Dedifferentiated amniotic fluid mesenchymal stem cell (primary cell): ENCODE measurements around the gene KCNJ5.

Experiments
- DNase-seq: peaks from one replicate; pipeline ENCODE4 v3.0.0-alpha.2; 2016; ENCODE audit errors: extremely low spot score

The KCNJ5 gene

GRCh38 chr11:128890543-128891368 lies at the start of gene KCNJ5:
TSS of gene KCNJ5 (plus strand) at chr11:128891356. CDS start at chr11:128911274, 19,918 bp downstream.
- no peak for DNase-seq

DNA sequence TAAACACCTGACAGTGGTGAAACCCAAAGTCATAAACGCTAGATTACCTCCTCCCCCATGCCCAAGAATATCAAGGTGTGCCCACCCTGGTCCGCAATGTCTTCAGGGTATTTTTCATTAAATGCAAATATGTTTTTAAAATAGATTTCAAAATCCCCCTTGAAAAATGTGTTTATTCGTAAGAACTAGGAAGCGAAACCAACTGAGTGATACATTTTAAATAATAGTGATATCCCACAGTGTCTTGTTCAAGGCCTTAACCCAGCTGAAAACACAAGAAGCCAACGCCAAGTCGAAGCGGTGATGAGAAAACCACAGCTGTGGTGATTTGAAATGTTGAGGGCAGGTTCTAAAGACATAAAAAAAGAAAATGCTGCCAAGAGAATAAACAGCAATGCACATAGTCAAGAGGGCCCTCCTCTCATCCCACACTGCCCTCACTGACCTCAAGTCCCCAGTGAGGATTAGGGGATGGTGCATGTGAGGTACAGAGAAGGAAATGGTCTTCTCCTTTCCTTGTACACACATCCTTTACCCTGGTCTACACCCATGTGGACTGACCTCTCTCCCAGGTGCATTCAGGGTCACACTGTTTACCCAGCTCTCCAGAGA lies 49.6 kb upstream of the KCNJ5 start:
- no peak for DNase-seq

DNA sequence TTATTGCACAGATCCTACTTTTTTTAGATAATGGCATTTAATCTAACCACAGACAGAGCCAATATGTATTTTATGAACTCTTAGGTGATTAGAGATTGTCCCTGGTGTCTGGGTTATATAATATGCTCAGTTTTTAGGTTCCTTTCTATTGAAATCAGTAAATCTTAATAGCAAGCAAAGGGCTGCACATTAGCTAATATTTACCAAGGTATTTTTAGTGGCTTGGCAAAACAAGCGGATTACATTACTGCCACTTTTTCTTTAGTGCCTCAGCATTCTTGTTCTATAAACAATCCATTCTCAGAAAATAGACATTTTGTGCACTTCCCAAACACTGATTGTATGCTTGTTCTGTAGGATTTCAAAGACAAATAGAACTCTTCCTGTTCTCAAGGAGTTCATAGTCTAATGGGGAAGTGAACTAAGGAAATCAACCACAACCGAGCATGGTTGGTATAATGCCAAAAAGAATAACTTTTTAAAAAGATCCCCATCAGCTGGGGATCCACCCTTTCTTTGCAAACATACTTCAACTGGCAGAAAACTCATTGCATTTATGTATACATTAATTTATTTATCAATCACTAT lies 47.9 kb upstream of the KCNJ5 start:
- DNase-seq, result no peak

DNA sequence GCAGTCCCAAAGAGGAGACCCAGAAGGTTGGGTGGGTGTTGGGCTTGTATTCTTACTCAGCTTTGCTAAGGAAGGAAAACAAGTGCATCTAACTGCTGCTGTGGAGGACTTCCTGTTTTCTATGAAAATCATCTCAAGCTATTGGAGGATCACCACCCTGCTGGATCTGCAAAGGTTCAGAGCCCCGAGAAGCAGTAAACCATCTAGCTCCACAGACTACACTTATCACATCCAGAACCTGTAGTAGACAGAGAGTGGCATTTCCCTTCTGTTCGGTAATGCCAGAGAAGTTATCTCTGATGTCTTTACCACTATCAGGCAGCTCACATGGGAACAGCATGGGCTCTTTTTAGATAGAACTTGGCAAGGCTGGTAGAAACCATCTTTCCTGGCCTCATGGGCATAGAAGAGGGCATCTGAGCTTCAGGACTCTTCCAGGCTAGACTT lies 45.8 kb upstream of the KCNJ5 start:
- no peak for DNase-seq

DNA sequence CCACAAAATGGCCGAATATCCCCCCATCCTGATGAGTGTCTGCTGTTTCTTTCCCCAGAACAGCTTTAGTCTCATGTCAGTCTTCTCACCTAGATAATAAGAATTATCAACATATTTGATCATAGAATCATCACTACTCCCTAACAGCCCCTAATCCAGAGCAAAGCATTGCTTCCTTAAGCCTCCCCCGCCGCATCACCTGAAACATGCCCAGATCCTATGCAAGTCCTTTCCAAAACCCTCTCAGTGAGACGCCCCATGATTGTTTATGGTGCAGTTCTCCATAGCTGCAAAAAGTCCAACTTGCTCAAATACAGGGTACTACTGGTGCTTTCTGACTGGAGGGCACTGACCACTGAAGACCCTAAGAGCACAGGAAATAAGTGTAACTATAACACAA lies 44.2 kb upstream of the KCNJ5 start:
- no peak for DNase-seq

DNA sequence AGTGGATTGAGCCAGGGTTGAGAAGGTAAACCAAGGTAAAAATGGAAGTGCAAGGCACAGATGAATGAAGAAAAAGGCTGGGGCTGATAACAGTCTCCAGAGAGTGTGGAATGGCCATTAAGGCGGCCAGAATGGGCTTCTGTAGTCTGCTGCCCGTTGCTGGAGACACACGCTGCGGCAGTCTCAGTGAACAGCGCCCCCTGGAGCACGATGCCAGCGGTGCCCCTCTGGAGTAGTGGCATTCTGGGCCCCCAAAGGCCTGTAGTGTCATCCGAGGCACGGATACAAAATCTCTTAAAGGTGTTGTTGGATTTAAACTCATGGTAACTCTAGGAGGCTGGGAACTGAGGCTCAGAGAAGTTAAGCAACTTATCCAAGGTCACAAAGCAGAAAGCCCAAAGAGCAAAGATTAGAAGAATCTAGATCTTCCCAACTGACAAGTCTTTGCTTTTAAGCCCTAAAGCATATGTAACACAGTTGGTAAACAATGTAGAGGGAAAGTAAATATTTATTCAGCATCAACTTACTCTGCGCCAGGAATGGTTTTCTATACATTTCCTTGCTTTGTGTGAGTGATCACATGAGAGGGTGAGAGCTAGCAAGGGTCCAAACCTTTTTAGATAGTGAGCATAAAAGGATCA lies 42.2 kb upstream of the KCNJ5 start:
- DNase-seq, result no peak

- DNase-seq, result no peak
Observed at GRCh38 chr11:128852327-128853023, 38.7 kb upstream of the KCNJ5 start.

DNA sequence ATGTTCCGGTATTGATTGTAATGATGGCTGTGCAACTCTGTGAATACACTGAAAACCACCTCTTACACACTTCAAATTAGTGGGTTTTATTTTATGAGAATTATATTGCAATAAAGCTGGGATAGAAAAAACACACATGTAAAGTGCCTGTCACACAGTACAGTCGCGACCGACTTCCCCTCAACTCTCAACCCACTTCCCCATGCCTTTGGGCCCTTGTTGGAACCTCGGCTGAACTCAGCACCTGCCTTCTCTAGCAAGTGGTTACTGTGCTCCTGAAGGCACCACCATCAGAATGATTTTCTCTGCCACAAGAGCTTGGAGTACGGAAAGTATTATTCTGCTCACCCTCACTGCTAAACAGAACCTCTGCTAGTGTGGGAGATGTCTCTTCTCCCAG lies 37.6 kb upstream of the KCNJ5 start:
- DNase-seq, result no peak

DNA sequence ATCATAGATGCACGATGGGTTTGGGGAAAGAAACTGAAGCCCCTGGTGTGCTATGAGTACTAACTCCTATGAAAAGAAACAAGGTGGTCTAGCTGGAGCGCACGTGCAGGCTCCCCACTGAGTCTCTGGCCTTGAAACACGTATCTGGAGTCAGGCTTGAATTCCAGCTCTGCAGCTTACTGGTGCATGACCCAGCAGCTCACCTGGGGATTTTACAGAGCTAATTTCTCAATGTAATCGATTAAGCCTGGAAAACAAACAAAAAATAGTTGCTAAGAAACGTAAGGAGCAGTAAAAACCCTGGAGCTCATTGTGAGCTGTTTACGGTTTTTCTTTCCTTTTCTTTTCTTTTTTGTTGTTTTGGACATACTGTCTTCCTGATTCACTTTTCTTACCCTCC lies 36.3 kb upstream of the KCNJ5 start:
- no peak for DNase-seq

GRCh38 chr11:128856241-128856640 lies 34.9 kb upstream of the KCNJ5 start:
- no peak for DNase-seq

DNA sequence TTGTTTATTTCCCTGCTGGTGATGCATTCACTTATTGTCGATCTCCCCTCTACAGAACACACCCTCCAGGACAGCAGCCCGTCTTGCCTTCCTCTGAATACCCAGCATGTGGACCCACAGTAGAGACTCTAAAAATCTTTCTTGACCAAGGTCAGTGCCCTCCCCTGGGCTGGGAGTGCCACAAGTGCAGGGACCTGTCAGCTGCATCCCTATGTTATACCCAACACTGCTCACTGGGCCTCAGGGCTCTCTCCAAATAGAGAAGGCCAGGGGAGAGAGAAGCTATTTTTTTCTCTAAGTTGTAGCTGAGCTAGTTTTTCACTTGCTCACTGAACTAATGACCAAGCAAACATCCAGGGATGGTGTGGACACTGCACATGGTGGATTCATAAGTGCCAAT lies 33.8 kb upstream of the KCNJ5 start:
- DNase-seq, result no peak

DNA sequence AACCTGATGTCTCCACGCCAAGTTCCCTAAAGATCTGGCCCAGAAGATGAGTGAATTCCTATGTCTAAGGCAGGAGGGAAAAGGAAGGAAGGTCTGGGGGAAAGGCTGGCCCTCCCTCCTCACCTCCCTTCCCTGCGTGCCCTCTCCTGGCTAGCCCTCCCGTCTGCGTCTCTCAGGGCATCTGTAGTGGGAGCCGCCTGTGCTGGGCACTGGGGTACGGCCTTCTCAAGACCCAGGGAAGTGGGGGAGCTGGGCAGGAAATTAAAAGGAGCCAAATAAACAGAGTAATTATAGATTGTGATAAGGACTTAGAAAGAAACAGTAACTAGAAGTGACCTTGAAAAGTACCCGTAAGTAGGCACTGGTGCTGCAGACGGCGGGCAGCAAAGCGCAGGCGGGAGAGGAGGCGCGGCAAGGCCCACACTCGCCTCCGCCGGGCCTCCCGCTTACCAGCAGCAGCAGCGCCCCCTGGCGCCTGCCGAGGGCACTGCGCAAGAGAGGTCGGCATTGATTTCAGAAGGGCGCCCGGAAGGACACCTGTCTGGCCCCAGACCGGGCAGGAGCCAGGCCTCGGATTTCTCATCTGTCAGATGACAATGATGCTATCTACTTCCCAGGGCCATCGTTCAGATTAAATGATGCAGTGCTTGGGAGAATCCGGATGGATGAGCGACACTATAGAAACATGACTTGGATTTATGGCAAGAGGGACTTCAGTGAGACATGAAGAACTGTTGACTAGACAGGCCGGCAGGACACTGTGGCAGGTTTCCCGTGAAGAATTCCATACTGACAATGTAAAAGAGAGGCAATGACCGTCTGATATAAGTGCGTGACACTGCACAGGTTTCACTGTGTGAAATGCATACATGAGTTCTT lies 31.4 kb upstream of the KCNJ5 start:
- no peak for DNase-seq

- peak; percentile 85 for DNase-seq
Observed at GRCh38 chr11:128860571-128861361, 30.4 kb upstream of the KCNJ5 start.

- no peak for DNase-seq
Observed at GRCh38 chr11:128862406-128862805, 28.8 kb upstream of the KCNJ5 start.

- peak; percentile 62 for DNase-seq
Observed at GRCh38 chr11:128862908-128863660, 28.1 kb upstream of the KCNJ5 start.

DNA sequence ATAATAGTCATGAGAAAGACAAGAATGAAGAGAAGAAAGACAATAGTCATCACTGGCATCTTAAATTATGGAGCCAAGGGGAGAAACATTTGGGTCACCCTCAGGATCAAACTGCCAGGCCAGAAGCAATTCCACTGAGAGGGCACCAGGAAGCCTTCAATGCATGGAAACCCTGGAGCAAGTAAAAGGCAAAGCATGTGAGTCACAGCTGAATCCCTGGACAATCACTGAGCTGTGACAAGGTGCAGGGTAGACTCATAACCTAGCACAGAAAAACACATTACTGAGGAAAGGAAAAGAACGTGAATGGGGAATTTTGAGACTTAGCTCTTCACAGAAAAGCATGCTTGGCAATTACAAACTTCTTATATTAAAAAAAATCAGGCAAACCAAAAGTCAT lies 25.7 kb upstream of the KCNJ5 start:
- DNase-seq, result no peak

DNA sequence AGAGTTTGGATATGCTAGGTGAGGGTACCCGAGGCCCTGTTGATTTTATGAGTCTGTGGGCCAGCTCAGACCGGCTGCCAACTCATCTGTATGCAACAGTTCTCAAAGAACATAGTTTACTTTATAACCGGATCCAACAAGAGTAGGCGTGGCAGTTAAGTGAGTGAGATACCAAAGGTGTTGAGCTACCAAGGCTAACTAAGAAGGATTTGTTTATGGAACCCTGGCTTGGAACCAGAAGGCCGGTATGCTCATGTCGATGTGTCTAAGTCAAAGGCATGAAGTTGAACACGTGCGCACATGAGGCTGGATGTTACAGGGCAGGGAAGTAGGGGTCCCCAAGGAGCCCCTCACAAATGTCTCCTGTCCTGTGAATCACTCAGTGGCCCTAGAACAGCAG lies 23.9 kb upstream of the KCNJ5 start, which contains the start of gene KCNJ1:
Gene KCNJ1, minus strand, starts transcription at position 20 of the 400 bp plus-strand sequence. CDS start 27,053 bp downstream, outside the sequence.
- DNase-seq, result no peak

DNA sequence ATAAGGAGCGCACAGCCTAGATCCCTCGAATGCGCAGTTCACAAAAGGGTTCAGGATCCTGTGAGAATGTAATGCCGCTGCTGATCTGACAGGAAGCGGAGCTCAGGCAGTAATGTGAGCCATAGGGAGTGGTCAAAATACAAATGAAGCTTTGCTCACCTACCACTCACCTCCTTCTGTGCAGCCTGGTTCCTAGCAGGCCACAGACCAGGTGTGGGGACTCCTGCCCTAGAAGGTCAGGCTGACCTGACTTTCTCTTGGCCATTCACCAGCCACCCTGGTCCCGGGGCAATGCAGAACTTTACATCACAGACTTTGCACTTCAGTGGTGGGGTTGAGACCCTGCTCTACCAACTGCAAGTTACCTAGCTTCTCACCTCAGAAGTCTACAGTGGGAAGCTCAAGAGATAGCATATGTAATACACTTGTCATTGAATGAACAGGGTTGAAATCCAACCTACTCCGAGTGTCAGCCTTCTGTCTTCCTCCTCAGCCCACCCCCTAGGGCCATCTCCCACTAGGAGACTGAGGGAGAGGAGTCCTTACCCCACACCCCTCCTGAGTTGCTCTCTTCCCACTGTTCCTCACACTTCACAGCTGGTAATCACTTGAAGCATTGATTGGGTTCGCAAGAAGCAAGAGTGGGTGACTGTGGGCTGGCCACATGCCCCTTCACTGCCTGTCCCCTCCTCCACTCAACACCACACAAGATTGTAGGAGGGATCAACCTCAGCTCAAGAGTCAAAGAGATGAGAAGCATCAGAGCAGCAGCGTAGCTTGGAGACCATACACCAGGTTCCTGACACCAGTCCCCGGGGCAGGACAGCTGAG lies 22.1 kb upstream of the KCNJ5 start:
- DNase-seq, result no peak
